Stimulated activated CD8-positive, alpha-beta memory T cell treated with anti-CD3 and anti-CD28 coated beads, Interleukin-12 subunit alpha, Interleukin-12 subunit beta, amount 100 ng/mL, for 24 hours (primary cell): Measurements from ENCODE around the gene ARL16.
A peak's percentile ranks its signal among the peaks of the same experiment; 100 is the strongest.

ENCODE experiments used
- DNase-seq: peaks from one replicate; pipeline ENCODE4 v3.0.0-alpha.2; 2020; ENCODE audit errors: extremely low read depth

Gene ARL16

GRCh38 chr17:81666342-81667191 lies 17.0 kb downstream of the ARL16 start, which contains the start of the genes CCDC137 and OXLD1:
TSS of gene CCDC137 (plus strand) at chr17:81666737. CDS start at chr17:81666767, 30 bp downstream.
TSS of gene OXLD1 (minus strand) at chr17:81666605. CDS start at chr17:81666577, 28 bp downstream.
- peak; percentile 91 for DNase-seq

GRCh38 chr17:81666092-81666341 lies 17.6 kb downstream of the ARL16 start:
- DNase-seq: no peak

- DNase-seq: no peak
These were observed 18.1 kb downstream of the ARL16 start for GRCh38 chr17:81665205-81666091.

GRCh38 chr17:81664051-81664470 lies 19.5 kb downstream of the ARL16 start:
- no peak for DNase-seq

- DNase-seq: no peak
These were observed 21.6 kb downstream of the ARL16 start for GRCh38 chr17:81662002-81662401.

GRCh38 chr17:81660441-81660840 lies 23.2 kb downstream of the ARL16 start:
- no peak for DNase-seq

- DNase-seq: no peak
These were observed 24.6 kb downstream of the ARL16 start for GRCh38 chr17:81659038-81659437.

- no peak for DNase-seq
These were observed 26.8 kb downstream of the ARL16 start for GRCh38 chr17:81656835-81657234.

- DNase-seq: no peak
These were observed 27.4 kb downstream of the ARL16 start, which contains the start of gene PDE6G for GRCh38 chr17:81656118-81656743. TSS of gene PDE6G (minus strand) at chr17:81656542. CDS start at chr17:81653305, 3,237 bp downstream.

- DNase-seq: no peak
These were observed 28.0 kb downstream of the ARL16 start for GRCh38 chr17:81655378-81656117.

GRCh38 chr17:81652906-81653771 lies 30.5 kb downstream of the ARL16 start:
- no peak for DNase-seq

GRCh38 chr17:81651692-81652091 lies 31.9 kb downstream of the ARL16 start:
- no peak for DNase-seq

GRCh38 chr17:81650951-81651350 lies 32.6 kb downstream of the ARL16 start:
- DNase-seq: no peak

GRCh38 chr17:81648707-81649085 lies 34.9 kb downstream of the ARL16 start:
- no peak for DNase-seq

- no peak for DNase-seq
These were observed 35.4 kb downstream of the ARL16 start for GRCh38 chr17:81648013-81648706.

GRCh38 chr17:81647640-81648012 lies 36.0 kb downstream of the ARL16 start:
- no peak for DNase-seq

- DNase-seq: no peak
These were observed 36.6 kb downstream of the ARL16 start for GRCh38 chr17:81646869-81647600.

GRCh38 chr17:81644976-81645952 lies 38.3 kb downstream of the ARL16 start:
- DNase-seq: no peak
